ENCODE results near the gene MTUS2. TPM values are rescaled to one million over a fixed set of nuclear protein-coding genes. Genes with fewer than 3 reads are reported as not detected.
"Not testable (repeated sequence)": the region's sequence is repeated elsewhere in the genome, so short reads cannot be mapped to it uniquely, and the experiment has no call there.

Gene MTUS2
- total RNA-seq, 1 experiment from 2014 or later: 0.35 TPM

- Histone ChIP-seq H3K14ac (ENCODE audit: insufficient read depth, low read length) (no peak overlapping the region), H4K20me1 (ENCODE audit: control insufficient read depth, insufficient read depth, insufficient read length) (no peaks in the 10 kb centered on the region), H3K79me2 (ENCODE audit: insufficient read depth, low read length) (no peaks in the 10 kb centered on the region), H3K27ac (ENCODE audit: insufficient read length, low read depth, low read length) (no peak overlapping the region), H3K9ac (ENCODE audit: extremely low read depth, insufficient read length, low read length) (no peak overlapping the region), H3K27me3 (ENCODE audit: insufficient read depth, low read length) (no peaks in the 10 kb centered on the region), H2BK15ac (ENCODE audit: low read depth, low read length) (no peak overlapping the region), H2BK120ac (ENCODE audit: low read depth, low read length, poor library complexity, severe bottlenecking) (no peak overlapping the region), H3K4me2 (ENCODE audit: insufficient read depth, insufficient read length, low read length) (no peak overlapping the region), H3K23me2 (ENCODE audit: insufficient read length, low read depth, low read length, poor library complexity, severe bottlenecking) (no peaks in the 10 kb centered on the region), H4K5ac (ENCODE audit: insufficient read length, low read depth, low read length) (no peak overlapping the region), H2BK20ac (ENCODE audit: low read depth, low read length, poor library complexity, severe bottlenecking) (no peak overlapping the region), H2AFZ (ENCODE audit: low read length) (no peak overlapping the region), H3K23ac (ENCODE audit: insufficient read length, low read depth, low read length) (no peak overlapping the region), H2BK5ac (ENCODE audit: insufficient read length, low read length) (no peak overlapping the region), H4K91ac (ENCODE audit: insufficient read length, low read depth, low read length) (no peak overlapping the region), H3K79me1 (ENCODE audit: insufficient read depth, low read depth, low read length, poor library complexity, severe bottlenecking) (no peaks in the 10 kb centered on the region), H3K4me1 (ENCODE audit: insufficient read depth, low read length) (no peaks in the 10 kb centered on the region), H2AK5ac (ENCODE audit: insufficient read length, low read length) (no peak overlapping the region), H3K56ac (ENCODE audit: insufficient read length, low read depth, low read length) (no peak overlapping the region), H3K9me3 (ENCODE audit: control insufficient read depth, low read depth, low read length) (no peaks in the 10 kb centered on the region), H3K18ac (ENCODE audit: insufficient read length, low read depth, low read length) (no peak overlapping the region), H4K8ac (replicated peaks; ENCODE audit: insufficient read length, low read depth, low read length) (no peak overlapping the region), H3K4ac (ENCODE audit: low read depth, low read length) (no peak overlapping the region), H3T11ph (ENCODE audit: low read length) (no peak overlapping the region), H2BK12ac (ENCODE audit: insufficient read length, low read depth, low read length) (no peak overlapping the region)
- Mint-ChIP-seq H3K36me3 (ENCODE audit: insufficient read depth in 1 of 3, low read depth in 3 of 3) (peaks cover 0 to 24% (median 0%) of the 10 kb centered on the region in 3 experiments; a peak in 5 of 7 replicates), H3K4me1 (0 out of 4 replicates have a peak, but pooled peaks cover 0 to 6% of the 10 kb centered on the region in 2 experiments), H3K4me3 (no peak overlapping the region), H3K9me3 (peaks cover 5 to 19% of the 10 kb centered on the region in 2 experiments; a peak in 4 of 5 replicates), H3K27me3 (ENCODE audit: low read depth) (peaks cover 2% of the 10 kb centered on the region), H3K27ac (no peak overlapping the region)
- no peak for DNase-seq
- no peak for TF ChIP-seq CTCF (conservative IDR thresholded peaks at IDR 0.05)
- no CpG with 5 or more reads among the region's 4 CpGs for WGBS (ENCODE audit: extremely low coverage, insufficient read length, low lambda C conversion rate)
Measured at GRCh38 chr13:29210676-29211075, 390.5 kb downstream of the MTUS2 start.

- H2AFZ ChIP-seq (ENCODE audit: low read length); H4K8ac ChIP-seq (replicated peaks; ENCODE audit: insufficient read length, low read depth, low read length); H3K4me3 Mint-ChIP-seq; H2BK15ac ChIP-seq (ENCODE audit: low read depth, low read length); H3K23me2 ChIP-seq (ENCODE audit: insufficient read length, low read depth, low read length, poor library complexity, severe bottlenecking); H3K79me2 ChIP-seq (ENCODE audit: insufficient read depth, low read length); H4K5ac ChIP-seq (ENCODE audit: insufficient read length, low read depth, low read length); H4K91ac ChIP-seq (ENCODE audit: insufficient read length, low read depth, low read length); H2BK120ac ChIP-seq (ENCODE audit: low read depth, low read length, poor library complexity, severe bottlenecking); H3K4me1 ChIP-seq (ENCODE audit: insufficient read depth, low read length); H3K23ac ChIP-seq (ENCODE audit: insufficient read length, low read depth, low read length); H2AK5ac ChIP-seq (ENCODE audit: insufficient read length, low read length); DNase-seq; H3K9me3 ChIP-seq (ENCODE audit: control insufficient read depth, low read depth, low read length); H3K18ac ChIP-seq (ENCODE audit: insufficient read length, low read depth, low read length); H3K4ac ChIP-seq (ENCODE audit: low read depth, low read length); H3K4me2 ChIP-seq (ENCODE audit: insufficient read depth, insufficient read length, low read length); H2BK20ac ChIP-seq (ENCODE audit: low read depth, low read length, poor library complexity, severe bottlenecking); H2BK5ac ChIP-seq (ENCODE audit: insufficient read length, low read length); H2BK12ac ChIP-seq (ENCODE audit: insufficient read length, low read depth, low read length); H3K9ac ChIP-seq (ENCODE audit: extremely low read depth, insufficient read length, low read length); H3K14ac ChIP-seq (ENCODE audit: insufficient read depth, low read length); H3K79me1 ChIP-seq (ENCODE audit: insufficient read depth, low read depth, low read length, poor library complexity, severe bottlenecking); H3K4me1 Mint-ChIP-seq; H3K27me3 Mint-ChIP-seq (ENCODE audit: low read depth); H3K27me3 ChIP-seq (ENCODE audit: insufficient read depth, low read length); H3K56ac ChIP-seq (ENCODE audit: insufficient read length, low read depth, low read length); H3K27ac Mint-ChIP-seq; H3K27ac ChIP-seq (ENCODE audit: insufficient read length, low read depth, low read length); H4K20me1 ChIP-seq (ENCODE audit: control insufficient read depth, insufficient read depth, insufficient read length); H3T11ph ChIP-seq (ENCODE audit: low read length): not testable (repeated sequence)
- H3K36me3 Mint-ChIP-seq (ENCODE audit: insufficient read depth in 1 of 3, low read depth in 3 of 3): peaks cover 0 to 24% (median 0%) of the 10 kb centered on the region in 3 experiments; a peak in 5 of 7 replicates
- peaks cover 5 to 22% of the 10 kb centered on the region in 2 experiments; a peak in 4 of 5 replicates for H3K9me3 Mint-ChIP-seq
- WGBS (ENCODE audit: extremely low coverage, insufficient read length, low lambda C conversion rate): no CpG with 5 or more reads among the region's 5 CpGs
Measured at GRCh38 chr13:29211162-29211561, 391.0 kb downstream of the MTUS2 start.

Data from H9 (cell line).